GM18907 (cell line): Measurements from ENCODE around the gene COL23A1.
"Not testable (repeated sequence)": the region's sequence is repeated elsewhere in the genome, so short reads cannot be mapped to it uniquely, and the experiment has no call there.

Source experiments
- ATAC-seq: cut with Tn5 transposase; IDR thresholded peaks from one replicate; pipeline ENCODE4 v1.9.1; 2021; ENCODE audit warnings: mild to moderate bottlenecking, moderate library complexity; ENCODE audit not compliant: unreplicated experiment

COL23A1 gene

GRCh38 chr5:178383919-178384815 lies 206.0 kb downstream of the COL23A1 start:
- no peak for ATAC-seq

GRCh38 chr5:178383301-178383918 lies 206.8 kb downstream of the COL23A1 start:
- ATAC-seq: no peak

- ATAC-seq: no peak
Observed at GRCh38 chr5:178382754-178383164, 207.4 kb downstream of the COL23A1 start.

- ATAC-seq: no peak
Observed at GRCh38 chr5:178381921-178382695, 208.1 kb downstream of the COL23A1 start.

- ATAC-seq: no peak
Observed at GRCh38 chr5:178381206-178381605, 209.0 kb downstream of the COL23A1 start.

- ATAC-seq: no peak
Observed at GRCh38 chr5:178380541-178381074, 209.6 kb downstream of the COL23A1 start.

GRCh38 chr5:178380086-178380485 lies 210.1 kb downstream of the COL23A1 start:
- no peak for ATAC-seq

- no peak for ATAC-seq
Observed at GRCh38 chr5:178378527-178379484, 211.4 kb downstream of the COL23A1 start.

- no peak for ATAC-seq
Observed at GRCh38 chr5:178377583-178378270, 212.5 kb downstream of the COL23A1 start.

GRCh38 chr5:178376921-178377582 lies 213.1 kb downstream of the COL23A1 start:
- no peak for ATAC-seq

GRCh38 chr5:178375348-178375747 lies 214.8 kb downstream of the COL23A1 start:
- no peak for ATAC-seq

- ATAC-seq: no peak
Observed at GRCh38 chr5:178373711-178374110, 216.5 kb downstream of the COL23A1 start.

- ATAC-seq: no peak
Observed at GRCh38 chr5:178372142-178372571, 218.0 kb downstream of the COL23A1 start.

GRCh38 chr5:178371362-178372111 lies 218.7 kb downstream of the COL23A1 start:
- ATAC-seq: no peak

GRCh38 chr5:178370102-178370501 lies 220.1 kb downstream of the COL23A1 start:
- no peak for ATAC-seq

- not testable (repeated sequence) for ATAC-seq
Observed at GRCh38 chr5:178369469-178369868, 220.7 kb downstream of the COL23A1 start.

- ATAC-seq: no peak
Observed at GRCh38 chr5:178368716-178369300, 221.4 kb downstream of the COL23A1 start.

GRCh38 chr5:178368274-178368673 lies 221.9 kb downstream of the COL23A1 start:
- ATAC-seq: no peak
